ENCODE results near the gene KCP. TPM values are rescaled to one million over a fixed set of nuclear protein-coding genes. Genes with fewer than 3 reads are reported as not detected.

KCP gene
- total RNA-seq, 2 experiments from 2014 or later, result 0.11 TPM; not detected in 1

- ATAC-seq (ENCODE audit: poor library complexity) (no peak), DNase-seq (no peak)
- H3K4me1 Mint-ChIP-seq (ENCODE audit: low read depth), result no peaks in the 10 kb centered on the region
- H3K27me3 Mint-ChIP-seq, result peaks cover 15% of the 10 kb centered on the region
- no peaks in the 10 kb centered on the region for H3K36me3 Mint-ChIP-seq (ENCODE audit: low read depth)
- no peak overlapping the region for H3K4me3 Mint-ChIP-seq
- no peak overlapping the region for H3K27ac Mint-ChIP-seq
- Histone ChIP-seq H3K4me1 (ENCODE audit: insufficient read depth, low read length) (peaks cover 13% of the 10 kb centered on the region), H3K36me3 (ENCODE audit: insufficient read depth, low read length) (no peaks in the 10 kb centered on the region), H3K4me3 (ENCODE audit: low read length) (no peak overlapping the region), H3K9me3 (ENCODE audit: control insufficient read depth in 1 of 2, insufficient read depth in 1 of 2, low read length in 2 of 2) (peaks cover 0 to 7% of the 10 kb centered on the region in 2 experiments), H3K27ac (ENCODE audit: low read depth in 1 of 2, low read length in 2 of 2) (no peak overlapping the region), H3K27me3 (ENCODE audit: control insufficient read depth in 1 of 2, insufficient read depth in 2 of 2, low read length in 2 of 2) (peaks cover 18 to 31% of the 10 kb centered on the region in 2 experiments)
- no peak for TF ChIP-seq CTCF (IDR thresholded peaks at IDR 0.05)
- POLR2A ChIA-PET, result no interaction called here
- CTCF ChIA-PET, result no interaction called here
- H3K9me3 Mint-ChIP-seq, result no peaks in the 10 kb centered on the region
- intact Hi-C loops (cut with DNase I, micrococcal nuclease), result no loop called here
These were observed 23.9 kb downstream of the KCP start for GRCh38 chr7:128886391-128887168.

- no peak overlapping the region for H3K27ac Mint-ChIP-seq
- DNase-seq (no peak), ATAC-seq (ENCODE audit: poor library complexity) (no peak)
- H3K4me1 ChIP-seq (ENCODE audit: insufficient read depth, low read length), result peaks cover 6% of the 10 kb centered on the region
- TF ChIP-seq CTCF (IDR thresholded peaks at IDR 0.05), result no peak
- POLR2A ChIA-PET, result interaction anchor here (1.0 kb wide), 1 partner anchor 23 kb away, joined by 3 read pairs; the partner anchor contains the start of gene ATP6V1F
- CTCF ChIA-PET, result no interaction called here
- no peaks in the 10 kb centered on the region for H3K36me3 Mint-ChIP-seq (ENCODE audit: low read depth)
- no peak overlapping the region for H3K4me3 ChIP-seq (ENCODE audit: low read length)
- H3K9me3 Mint-ChIP-seq, result no peaks in the 10 kb centered on the region
- H3K4me1 Mint-ChIP-seq (ENCODE audit: low read depth), result no peaks in the 10 kb centered on the region
- H3K36me3 ChIP-seq (ENCODE audit: insufficient read depth, low read length), result no peaks in the 10 kb centered on the region
- peaks cover 15% of the 10 kb centered on the region for H3K27me3 Mint-ChIP-seq
- intact Hi-C loops (cut with DNase I, micrococcal nuclease), result loop anchor here in 1 of 2 experiments (2.0 kb wide), 1 partner anchor 461 kb away; no protein-coding TSS in a partner anchor
- no peaks in the 10 kb centered on the region for H3K9me3 ChIP-seq (ENCODE audit: control insufficient read depth in 1 of 2, insufficient read depth in 1 of 2, low read length in 2 of 2)
- no peak overlapping the region for H3K27ac ChIP-seq (ENCODE audit: low read depth in 1 of 2, low read length in 2 of 2)
- H3K27me3 ChIP-seq (ENCODE audit: control insufficient read depth in 1 of 2, insufficient read depth in 2 of 2, low read length in 2 of 2), result peaks cover 16 to 24% of the 10 kb centered on the region in 2 experiments
- no peak overlapping the region for H3K4me3 Mint-ChIP-seq
These were observed 24.9 kb downstream of the KCP start for GRCh38 chr7:128885370-128886187.

GRCh38 chr7:128884561-128885369 lies 25.7 kb downstream of the KCP start:
- no peak overlapping the region for H3K4me3 ChIP-seq (ENCODE audit: low read length)
- ChIA-PET CTCF (no interaction called here), POLR2A (no interaction called here)
- Mint-ChIP-seq H3K27me3 (peaks cover 9% of the 10 kb centered on the region), H3K27ac (no peak overlapping the region), H3K9me3 (no peaks in the 10 kb centered on the region), H3K4me3 (no peak overlapping the region), H3K4me1 (ENCODE audit: low read depth) (no peaks in the 10 kb centered on the region), H3K36me3 (ENCODE audit: low read depth) (no peaks in the 10 kb centered on the region)
- no peaks in the 10 kb centered on the region for H3K9me3 ChIP-seq (ENCODE audit: control insufficient read depth in 1 of 2, insufficient read depth in 1 of 2, low read length in 2 of 2)
- peaks cover 6% of the 10 kb centered on the region for H3K4me1 ChIP-seq (ENCODE audit: insufficient read depth, low read length)
- TF ChIP-seq CTCF (IDR thresholded peaks at IDR 0.05), result no peak
- H3K36me3 ChIP-seq (ENCODE audit: insufficient read depth, low read length), result no peaks in the 10 kb centered on the region
- DNase-seq (no peak), ATAC-seq (ENCODE audit: poor library complexity) (no peak)
- H3K27ac ChIP-seq (ENCODE audit: low read depth in 1 of 2, low read length in 2 of 2), result no peak overlapping the region
- intact Hi-C loops (cut with DNase I, micrococcal nuclease), result loop anchor here (2.0 to 5.0 kb wide), 2 partner anchors 92 to 460 kb away; partner anchors contain the start of gene CCDC136 (in 1 of the 2)
- peaks cover 12 to 19% of the 10 kb centered on the region in 2 experiments for H3K27me3 ChIP-seq (ENCODE audit: control insufficient read depth in 1 of 2, insufficient read depth in 2 of 2, low read length in 2 of 2)

Data from CD4-positive, alpha-beta T cell (primary cell).